HepG2 (cell line): ENCODE results near the gene CFAP100. TPM values are rescaled to one million over a fixed set of nuclear protein-coding genes. Genes with fewer than 3 reads are reported as not detected.

Experiments
- AGO2 ChIP-seq: fragments of 200-400 bp; formaldehyde crosslinking; optimal IDR thresholded peaks from 2 replicates; pipeline ENCODE3; 2017; ENCODE audit warnings: mild to moderate bottlenecking, low read depth, low read length, moderate library complexity
- GATAD2A ChIP-seq: IDR thresholded peaks from 2 replicates; pipeline ENCODE4 v1.6.1; 2016
- GPN1 ChIP-seq: sonication (generic); formaldehyde crosslinking; IDR thresholded peaks from 2 replicates; pipeline ENCODE4 v1.5.1; 2020; ENCODE audit warnings: missing genetic modification reagents, borderline replicate concordance
- HNRNPL ChIP-seq: fragments of 200-400 bp; formaldehyde crosslinking; IDR thresholded peaks from 2 replicates; pipeline ENCODE4 v1.6.1; 2017; ENCODE audit warnings: mild to moderate bottlenecking, low read depth, low read length
- KIAA2018 ChIP-seq: sonication (generic); formaldehyde crosslinking; IDR thresholded peaks from 2 replicates; pipeline ENCODE4 v1.5.0; 2020; ENCODE audit warnings: mild to moderate bottlenecking, missing genetic modification reagents, borderline replicate concordance
- MED1 ChIP-seq: sonication (generic); formaldehyde crosslinking; IDR thresholded peaks from 2 replicates; pipeline ENCODE4 v1.4.0; 2020; ENCODE audit warnings: missing genetic modification reagents
- NFRKB ChIP-seq: fragments of 450-650 bp; IDR thresholded peaks from 2 replicates; pipeline ENCODE4 v1.6.1; 2017
- ZBTB38 ChIP-seq: sonication (generic); formaldehyde crosslinking; IDR thresholded peaks from 2 replicates; pipeline ENCODE4 v1.5.1; 2020; ENCODE audit warnings: mild to moderate bottlenecking, missing genetic modification reagents
- ZNF256 ChIP-seq: sonication (generic); formaldehyde crosslinking; conservative IDR thresholded peaks from 2 replicates; pipeline ENCODE4 v1.4.0; 2020; ENCODE audit warnings: missing genetic modification reagents
- ZNF335 ChIP-seq: sonication (generic); formaldehyde crosslinking; IDR thresholded peaks from 2 replicates; pipeline ENCODE4 v1.4.0; 2020; ENCODE audit warnings: missing genetic modification reagents
- ZNF431 ChIP-seq: sonication (generic); formaldehyde crosslinking; IDR thresholded peaks from 2 replicates; pipeline ENCODE4 v1.9.0; 2022; ENCODE audit warnings: missing genetic modification reagents, low read depth, mild to moderate bottlenecking, borderline replicate concordance
- ZNF44 ChIP-seq: sonication (generic); formaldehyde crosslinking; IDR thresholded peaks from 2 replicates; pipeline ENCODE4 v1.5.1; 2020; ENCODE audit warnings: mild to moderate bottlenecking, missing genetic modification reagents
- ZNF468 ChIP-seq: sonication (generic); formaldehyde crosslinking; IDR thresholded peaks from 2 replicates; pipeline ENCODE4 v1.8.0; 2022; ENCODE audit warnings: mild to moderate bottlenecking, moderate library complexity, missing genetic modification reagents
- ZNF563 ChIP-seq: sonication (generic); formaldehyde crosslinking; IDR thresholded peaks from 2 replicates; pipeline ENCODE4 v1.8.0; 2022; ENCODE audit warnings: mild to moderate bottlenecking, moderate library complexity, missing genetic modification reagents
- ZNF572 ChIP-seq: sonication (generic); formaldehyde crosslinking; IDR thresholded peaks from 2 replicates; pipeline ENCODE4 v1.5.1; 2020; ENCODE audit warnings: mild to moderate bottlenecking, missing genetic modification reagents
- polyA plus RNA-seq, 8 experiments: library from polyadenylated mRNA; depleted of rRNA in 3 of 8; stranded (reverse) in 7 of 8; unstranded in 1 of 8; fragments of >200 nt; fragmentation: Illumina TruSeq in 4 of 8; extraction: Trizol in 4 of 8; gene quantifications; 2 replicates each; pipeline versions ENCODE4 v1.2.1 to v1.2.3, GENCODE V29; 2011 to 2016; ENCODE audit warnings: low read depth in 4 of 8, missing spikeins in 1 of 8, mixed read lengths in 1 of 8; ENCODE audit not compliant: insufficient read depth in 1 of 8
- total RNA-seq, 5 experiments: library from RNA; depleted of rRNA; stranded (reverse); fragments of >200 nt; fragmentation: Illumina TruSeq; extraction: Trizol; gene quantifications; 2 replicates each; pipeline ENCODE4 v1.2.3, GENCODE V29; 2016; ENCODE audit warnings: low read depth in 1 of 5
- TF ChIP-seq, protein P1 (sequence below): sonication (generic); formaldehyde crosslinking; IDR thresholded peaks from 2 replicates; pipeline ENCODE4 v1.5.0; 2020; ENCODE audit warnings: missing genetic modification reagents
- TF ChIP-seq, protein P2 (sequence below): sonication (generic); formaldehyde crosslinking; IDR thresholded peaks from 2 replicates; pipeline ENCODE4 v1.4.0; 2020; ENCODE audit warnings: missing genetic modification reagents

Gene CFAP100
- total and polyA plus RNA-seq, 2 of the 13 experiments (the other 11 are each of a cell fraction or from before 2014, with no cell fraction given), result 0.32 TPM; not detected in 1

DNA sequence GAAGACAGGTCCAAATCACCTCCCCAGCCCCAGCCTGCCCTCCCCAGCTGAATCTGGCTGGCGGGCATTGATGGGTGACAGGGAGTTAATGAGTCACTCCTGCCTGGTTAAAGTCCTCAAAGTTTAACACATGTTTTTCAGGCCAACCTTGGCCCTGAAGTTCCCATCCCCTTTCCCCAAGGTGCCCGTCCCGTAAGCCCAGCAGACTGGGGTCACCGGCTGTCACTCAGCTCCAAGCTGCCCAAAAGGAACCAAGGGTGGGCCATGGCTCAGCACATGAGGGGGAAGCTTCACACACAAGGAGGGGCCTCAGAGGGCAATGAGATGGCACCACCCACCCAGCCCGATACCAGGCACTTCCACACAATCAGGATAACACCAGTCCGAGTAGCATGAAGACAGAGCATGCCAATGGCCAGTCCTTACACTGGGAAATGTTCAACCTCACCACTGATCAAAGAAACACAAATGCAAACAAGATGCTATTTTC lies 27.3 kb upstream of the CFAP100 start (continued):
- TF ChIP-seq HNRNPL, result 0 out of 2 replicates have a peak, but pooled peaks have one; percentile 29
- TF ChIP-seq, protein P1, sequence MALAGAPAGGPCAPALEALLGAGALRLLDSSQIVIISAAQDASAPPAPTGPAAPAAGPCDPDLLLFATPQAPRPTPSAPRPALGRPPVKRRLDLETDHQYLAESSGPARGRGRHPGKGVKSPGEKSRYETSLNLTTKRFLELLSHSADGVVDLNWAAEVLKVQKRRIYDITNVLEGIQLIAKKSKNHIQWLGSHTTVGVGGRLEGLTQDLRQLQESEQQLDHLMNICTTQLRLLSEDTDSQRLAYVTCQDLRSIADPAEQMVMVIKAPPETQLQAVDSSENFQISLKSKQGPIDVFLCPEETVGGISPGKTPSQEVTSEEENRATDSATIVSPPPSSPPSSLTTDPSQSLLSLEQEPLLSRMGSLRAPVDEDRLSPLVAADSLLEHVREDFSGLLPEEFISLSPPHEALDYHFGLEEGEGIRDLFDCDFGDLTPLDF (CRISPR knock-in tag), result no peak
- no peak for TF ChIP-seq ZNF468 (CRISPR knock-in tag)
- TF ChIP-seq ZNF256 (CRISPR knock-in tag), result no peak
- no peak for TF ChIP-seq ZNF44
- no peak for TF ChIP-seq KIAA2018 (CRISPR knock-in tag)
- no peak for TF ChIP-seq ZNF563
- no peak for TF ChIP-seq ZNF431
- TF ChIP-seq ZBTB38 (CRISPR knock-in tag), result no peak
- peak; percentile 51 for TF ChIP-seq GATAD2A (CRISPR knock-in tag)
- no peak for TF ChIP-seq AGO2
- TF ChIP-seq ZNF335 (CRISPR knock-in tag), result no peak
- 0 out of 2 replicates have a peak, but pooled peaks have one; percentile 22 for TF ChIP-seq MED1 (CRISPR knock-in tag)
- TF ChIP-seq NFRKB, result no peak
- no peak for TF ChIP-seq GPN1 (CRISPR knock-in tag)
- TF ChIP-seq, protein P2, sequence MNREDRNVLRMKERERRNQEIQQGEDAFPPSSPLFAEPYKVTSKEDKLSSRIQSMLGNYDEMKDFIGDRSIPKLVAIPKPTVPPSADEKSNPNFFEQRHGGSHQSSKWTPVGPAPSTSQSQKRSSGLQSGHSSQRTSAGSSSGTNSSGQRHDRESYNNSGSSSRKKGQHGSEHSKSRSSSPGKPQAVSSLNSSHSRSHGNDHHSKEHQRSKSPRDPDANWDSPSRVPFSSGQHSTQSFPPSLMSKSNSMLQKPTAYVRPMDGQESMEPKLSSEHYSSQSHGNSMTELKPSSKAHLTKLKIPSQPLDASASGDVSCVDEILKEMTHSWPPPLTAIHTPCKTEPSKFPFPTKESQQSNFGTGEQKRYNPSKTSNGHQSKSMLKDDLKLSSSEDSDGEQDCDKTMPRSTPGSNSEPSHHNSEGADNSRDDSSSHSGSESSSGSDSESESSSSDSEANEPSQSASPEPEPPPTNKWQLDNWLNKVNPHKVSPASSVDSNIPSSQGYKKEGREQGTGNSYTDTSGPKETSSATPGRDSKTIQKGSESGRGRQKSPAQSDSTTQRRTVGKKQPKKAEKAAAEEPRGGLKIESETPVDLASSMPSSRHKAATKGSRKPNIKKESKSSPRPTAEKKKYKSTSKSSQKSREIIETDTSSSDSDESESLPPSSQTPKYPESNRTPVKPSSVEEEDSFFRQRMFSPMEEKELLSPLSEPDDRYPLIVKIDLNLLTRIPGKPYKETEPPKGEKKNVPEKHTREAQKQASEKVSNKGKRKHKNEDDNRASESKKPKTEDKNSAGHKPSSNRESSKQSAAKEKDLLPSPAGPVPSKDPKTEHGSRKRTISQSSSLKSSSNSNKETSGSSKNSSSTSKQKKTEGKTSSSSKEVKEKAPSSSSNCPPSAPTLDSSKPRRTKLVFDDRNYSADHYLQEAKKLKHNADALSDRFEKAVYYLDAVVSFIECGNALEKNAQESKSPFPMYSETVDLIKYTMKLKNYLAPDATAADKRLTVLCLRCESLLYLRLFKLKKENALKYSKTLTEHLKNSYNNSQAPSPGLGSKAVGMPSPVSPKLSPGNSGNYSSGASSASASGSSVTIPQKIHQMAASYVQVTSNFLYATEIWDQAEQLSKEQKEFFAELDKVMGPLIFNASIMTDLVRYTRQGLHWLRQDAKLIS (CRISPR knock-in tag), result no peak
- 0 out of 2 replicates have a peak, but pooled peaks have one; percentile 40 for TF ChIP-seq ZNF572
